Sciatic nerve (tissue), 2 donors: ENCODE data around the gene LRRC15. TPM values are rescaled to one million over a fixed set of nuclear protein-coding genes. Genes with fewer than 3 reads are reported as not detected.

ENCODE experiments used
- ATAC-seq: fragments of 200-7000 bp; cut with Tn5 transposase; one replicate; pipeline ENCODE4 v1.9.1; 2020; ENCODE audit warnings: mild to moderate bottlenecking, moderate library complexity
- DNase-seq: peaks from one replicate; pipeline ENCODE4 v3.0.0-alpha.2; 2020; ENCODE audit warnings: low spot score
- intact Hi-C: fragments of 100-400 bp; cut with DNase I; formaldehyde crosslinking; loops from one replicate; pipeline ENCODE4 v1.14.2; 2022
- total RNA-seq: library from RNA; stranded (reverse); fragmentation: NEBNext Ultra II Directional; extraction: Animal tissue kit (Norgen Biotek cat#: 25700); gene quantifications from one replicate; pipeline ENCODE4 v1.2.1, GENCODE V29; 2021
- donor health status: DM: no; HTN: no; CAD: no.
- donor health status: DM: no; HTN: no; CAD: no.

The LRRC15 gene
- total RNA-seq, 1 donor from 2014 or later: 0.18 TPM

DNA sequence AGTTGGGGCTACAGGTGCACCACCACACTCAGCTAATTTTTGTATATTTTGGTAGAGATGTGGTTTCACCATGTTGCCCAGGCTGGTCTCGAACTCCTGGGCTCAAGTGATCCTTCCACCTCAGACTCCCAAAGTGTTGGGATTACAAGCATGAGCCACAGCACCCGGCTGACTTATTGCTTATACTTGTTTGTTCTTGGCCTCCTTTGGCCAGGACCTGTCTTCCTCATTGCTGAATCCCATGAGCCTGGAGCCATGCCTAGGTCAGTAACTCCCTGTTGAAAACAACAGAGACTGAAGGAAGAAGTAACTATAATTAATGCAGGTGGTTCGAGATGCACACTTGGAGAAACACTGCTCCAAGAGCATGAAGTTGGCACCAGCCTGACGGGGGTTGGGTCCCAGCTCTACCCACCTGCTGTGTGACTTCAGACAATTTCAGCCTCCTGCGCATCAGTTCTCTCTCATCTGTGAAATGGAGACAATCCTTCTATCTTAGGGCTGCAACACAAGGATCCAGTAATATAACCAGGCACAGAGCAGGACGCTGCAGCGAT lies 57.3 kb downstream of the LRRC15 start:
- DNase-seq: no peak
- no peak for ATAC-seq
- intact Hi-C loops: loop anchor here (5.0 kb wide), 1 partner anchor 175 kb away; the partner anchor contains the start of gene HES1

DNA sequence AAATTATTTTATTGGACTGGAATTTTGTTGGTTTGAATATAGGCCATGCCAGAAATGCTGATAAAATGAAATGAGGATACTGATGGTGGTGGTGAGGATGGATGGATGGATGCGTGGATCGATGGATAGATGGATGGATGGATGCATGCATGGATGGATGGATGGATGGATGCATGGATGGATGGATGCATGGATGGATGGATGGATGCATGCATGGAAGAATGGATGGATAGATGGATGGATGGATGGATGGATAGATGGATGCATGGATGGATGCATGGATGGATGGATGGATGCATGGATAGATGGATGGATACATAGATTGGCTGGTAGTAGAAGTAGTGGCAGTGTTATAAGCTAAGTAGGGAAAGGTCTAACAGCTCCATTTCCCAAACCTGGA lies 58.5 kb downstream of the LRRC15 start:
- intact Hi-C loops: loop anchor here (5.0 kb wide), 1 partner anchor 174 kb away; the partner anchor contains the start of gene HES1
- DNase-seq (no peak), ATAC-seq (no peak)

DNA sequence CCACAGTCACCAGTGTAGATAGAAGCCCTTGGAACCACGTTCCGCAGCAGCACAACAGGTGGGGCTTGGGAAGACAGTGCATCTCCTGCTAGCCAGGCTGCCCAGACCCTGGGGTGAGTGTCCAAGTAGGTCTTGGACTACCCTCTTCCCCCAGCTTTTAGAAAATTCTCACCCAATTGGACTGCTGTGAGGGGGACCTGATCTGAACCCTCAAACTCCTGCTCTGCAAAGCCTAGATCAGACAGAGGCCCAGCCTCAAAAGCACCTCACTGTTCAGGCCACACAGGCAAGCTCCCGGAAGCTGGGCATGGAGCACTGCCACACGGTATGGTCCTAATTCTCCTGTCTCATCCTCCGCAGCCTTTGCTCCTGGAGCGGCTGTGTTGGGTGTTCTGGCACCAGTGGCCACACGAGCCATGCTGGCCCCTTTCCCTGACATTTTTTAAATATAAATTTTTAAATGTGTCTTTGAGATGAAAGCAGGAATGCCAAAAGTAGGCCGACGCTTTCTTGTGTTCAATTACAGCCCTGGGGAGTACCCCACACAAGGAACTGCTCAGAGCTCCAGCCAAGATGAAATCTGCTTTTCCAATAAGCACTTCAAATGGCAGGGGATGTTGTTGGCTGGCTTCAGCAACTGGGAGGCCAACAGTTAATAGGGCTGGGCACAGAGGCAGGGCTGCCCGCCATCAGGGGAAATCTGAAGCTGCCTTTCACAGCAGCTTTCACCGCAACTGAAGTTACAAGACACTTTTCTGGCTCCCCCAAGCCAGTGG lies 59.3 kb downstream of the LRRC15 start:
- ATAC-seq (no peak), DNase-seq (no peak)
- intact Hi-C loops: loop anchor here (5.0 kb wide), 1 partner anchor 173 kb away; the partner anchor contains the start of gene HES1

DNA sequence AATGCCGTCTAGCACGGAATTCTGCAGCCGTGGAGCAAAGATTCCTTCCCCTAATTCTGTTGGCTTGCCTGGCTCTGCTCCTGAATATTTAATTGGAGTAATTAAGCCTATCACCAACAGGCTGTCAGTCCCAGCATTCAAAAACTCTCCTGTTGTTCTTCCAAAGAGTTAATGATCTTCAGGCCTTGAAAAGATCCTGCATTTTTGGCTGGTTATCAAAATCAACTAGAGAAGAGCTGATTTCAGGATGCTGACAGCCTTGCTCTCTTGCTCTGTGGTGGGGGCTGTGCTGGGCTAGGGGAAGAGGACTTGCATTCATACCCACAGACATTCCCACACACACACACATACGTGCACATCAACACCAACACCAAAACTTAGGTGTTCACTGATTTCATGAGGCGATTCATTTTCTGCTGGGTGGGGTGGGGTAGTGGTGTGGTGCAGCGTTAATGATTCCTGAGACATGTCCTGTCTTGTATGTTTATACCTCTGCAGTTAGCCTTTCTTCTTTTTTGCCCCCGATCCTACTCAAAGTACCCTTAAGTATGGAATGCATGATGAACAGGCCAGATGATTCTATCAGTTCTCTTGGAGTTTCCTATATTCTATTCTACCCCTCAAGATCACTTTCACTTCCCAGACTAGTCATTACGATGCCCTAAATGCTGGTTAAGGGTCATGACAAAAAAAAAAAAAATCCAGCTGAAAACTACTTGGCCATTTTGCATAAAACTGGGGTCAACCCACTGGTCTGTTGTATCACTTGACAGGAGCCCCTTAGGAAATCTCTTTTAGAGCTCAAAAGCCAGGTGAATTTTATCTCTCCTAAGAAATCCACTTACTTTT lies 60.7 kb downstream of the LRRC15 start:
- ATAC-seq: no peak

DNA sequence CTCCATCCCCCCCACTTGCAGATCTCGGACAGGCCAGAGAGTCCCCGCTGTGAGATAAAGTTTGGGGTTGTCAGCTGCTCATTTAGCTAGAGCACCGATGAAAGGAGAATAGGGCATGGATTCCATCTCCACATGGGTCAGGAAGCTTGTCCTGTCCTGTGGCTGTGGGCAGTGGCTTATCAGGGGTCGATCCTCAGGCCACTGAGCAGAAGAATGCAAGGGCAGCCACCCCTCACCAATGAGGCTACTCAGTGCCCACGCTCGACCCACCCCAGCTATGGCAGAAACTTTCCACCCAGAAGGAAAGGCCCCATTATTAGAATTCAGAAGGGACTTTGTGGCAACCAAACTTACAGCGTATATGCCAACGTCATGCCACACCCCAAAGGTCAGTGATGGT lies 61.7 kb downstream of the LRRC15 start:
- DNase-seq (no peak), ATAC-seq (no peak)
- intact Hi-C loops: no loop called here

More for the DNA sequence above, 60.7 kb downstream of the LRRC15 start:
- no peak for DNase-seq
- intact Hi-C loops: no loop called here

DNA sequence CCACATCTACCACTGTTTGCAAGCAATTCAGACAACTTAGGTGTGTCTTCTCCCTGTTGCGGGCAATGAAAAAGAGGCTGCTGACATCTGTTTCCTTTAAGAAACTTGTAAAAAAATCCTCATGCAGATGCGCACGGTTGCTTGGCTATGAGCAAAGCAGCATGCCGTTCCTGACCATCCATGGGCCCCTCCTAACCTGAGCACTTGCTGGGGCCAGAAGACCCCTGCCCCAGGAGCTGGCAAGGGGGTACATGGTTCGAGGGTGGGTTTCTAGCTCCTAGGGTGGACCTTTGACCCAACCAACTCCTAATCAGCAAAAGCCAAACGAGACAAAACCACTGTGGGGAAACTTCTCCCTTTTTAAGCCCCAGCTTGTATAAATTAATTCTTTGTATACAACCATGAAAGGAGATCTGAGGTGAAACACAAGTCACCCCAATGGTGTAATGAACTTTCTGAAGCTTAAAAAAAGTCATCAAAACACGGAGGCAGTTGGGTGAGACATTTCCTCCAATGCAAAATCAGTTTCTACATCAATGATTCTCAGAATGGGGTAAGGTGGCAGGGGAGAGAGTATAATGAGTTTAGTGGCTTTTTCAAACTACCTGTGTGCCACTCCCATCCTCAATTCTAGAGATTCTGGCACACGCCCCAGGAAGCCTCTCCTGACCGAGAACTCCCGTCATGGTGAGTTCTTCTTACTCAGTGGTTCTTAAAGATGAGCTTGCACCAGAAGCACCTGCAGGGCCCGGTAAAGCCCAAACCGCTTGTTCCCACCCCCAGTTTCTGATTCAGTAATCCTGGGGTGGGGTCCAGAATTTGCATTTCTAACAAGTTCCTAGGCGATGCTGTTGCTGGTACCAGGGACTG lies 62.5 kb downstream of the LRRC15 start:
- DNase-seq (no peak), ATAC-seq (no peak)
- intact Hi-C loops: no loop called here

DNA sequence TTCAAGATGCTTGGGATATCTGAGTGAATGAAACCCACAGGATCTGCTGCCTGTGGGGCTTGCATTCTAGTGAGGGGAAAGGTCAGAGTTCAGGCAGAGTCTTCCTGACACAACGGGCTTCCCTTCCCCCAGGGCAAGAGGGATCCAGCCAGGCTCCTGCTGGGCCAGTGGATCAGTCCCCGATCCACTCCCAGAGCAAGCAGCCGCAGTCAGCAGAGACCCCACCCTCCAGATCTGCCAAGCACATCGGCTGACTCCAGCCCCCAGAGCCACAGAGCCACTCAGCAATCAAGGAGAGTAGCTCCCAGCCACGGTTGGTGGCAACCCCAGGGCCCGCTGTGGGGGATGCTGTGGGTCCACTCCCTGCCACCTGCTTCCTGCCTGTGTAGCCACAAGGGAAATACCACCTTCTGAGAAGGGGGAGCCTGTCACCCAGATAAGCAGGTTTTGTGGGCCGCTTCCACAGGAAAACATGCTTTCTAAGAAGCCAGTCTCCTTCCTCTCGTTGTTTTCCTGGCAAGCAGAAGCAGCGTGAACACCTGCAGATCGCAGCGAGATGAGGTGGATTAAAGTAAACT lies 63.3 kb downstream of the LRRC15 start:
- intact Hi-C loops: no loop called here
- DNase-seq (no peak), ATAC-seq (no peak)

DNA sequence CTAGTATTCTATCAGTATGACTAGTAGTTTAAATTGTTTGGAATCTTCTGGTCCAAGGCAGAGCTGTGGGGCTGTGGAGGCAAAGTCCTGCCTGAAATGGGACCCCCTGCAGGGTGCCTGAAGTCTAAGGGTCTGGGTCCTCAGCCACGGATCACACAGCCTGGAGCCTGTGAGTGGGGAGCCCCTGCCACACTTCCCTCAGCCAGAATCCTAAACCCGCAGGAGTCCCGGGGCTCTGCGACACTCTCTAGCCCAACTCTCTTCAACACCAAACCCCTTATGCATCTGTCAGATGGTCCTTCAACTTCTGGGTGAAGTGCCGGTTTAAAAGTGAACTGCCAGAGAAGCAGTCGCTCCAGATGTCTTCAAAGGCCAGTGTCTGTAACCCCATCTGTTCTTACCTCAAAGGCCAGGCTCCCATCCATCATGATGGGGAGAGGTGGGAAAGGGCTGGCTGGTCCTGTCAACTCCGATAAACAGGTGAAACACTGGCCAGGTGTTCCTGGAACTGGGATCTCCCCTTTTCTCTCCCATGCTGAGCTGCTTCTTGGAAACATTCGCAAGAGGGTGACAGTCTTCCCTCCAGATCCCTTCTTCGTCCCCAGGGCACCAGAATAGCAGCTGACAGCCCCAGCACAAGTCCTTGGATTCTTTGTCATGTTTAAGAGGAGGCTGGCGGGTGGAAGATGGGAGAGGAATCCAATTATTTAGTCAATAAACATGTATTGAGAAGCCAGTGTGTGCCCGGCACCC lies 64.0 kb downstream of the LRRC15 start:
- intact Hi-C loops: no loop called here
- ATAC-seq (no peak), DNase-seq (no peak)

Other genes starting within 250 kb of the LRRC15 start
- 87.1 TPM for gene HES1, start 233.6 kb downstream of the LRRC15 start, total RNA-seq
- gene CPN2, start 18.4 kb downstream of the LRRC15 start, total RNA-seq: not detected
- gene GP5, start 29.5 kb upstream of the LRRC15 start, total RNA-seq: 0.09 TPM
- 124 TPM for gene ATP13A3, start 117.3 kb upstream of the LRRC15 start, total RNA-seq